Hepatocyte (in vitro differentiated cells): ENCODE measurements around the gene F2R.

ENCODE experiments used
- CTCF ChIP-seq: fragments of 200-600 bp; sonication (generic); IDR thresholded peaks from 2 replicates; pipeline ENCODE4 v1.5.1; 2016; ENCODE audit warnings: antibody characterized with exemption, mild to moderate bottlenecking; ENCODE audit not compliant: poor library complexity
- EZH2 ChIP-seq: fragments of 200-600 bp; sonication (generic); IDR thresholded peaks from 2 replicates; pipeline ENCODE4 v1.6.1; 2016; ENCODE audit warnings: antibody characterized with exemption, mild to moderate bottlenecking, borderline replicate concordance
- EZH2phosphoT487 ChIP-seq: fragments of 200-600 bp; sonication (generic); IDR thresholded peaks from one replicate; pipeline ENCODE4 v1.6.1; 2018; ENCODE audit warnings: antibody characterized with exemption, mild to moderate bottlenecking, low read depth, moderate library complexity; ENCODE audit not compliant: unreplicated experiment, severe bottlenecking

GRCh38 chr5:76746677-76747076, 30.8 kb downstream of the F2R start:
- TF ChIP-seq CTCF (no peak), EZH2 (no peak), EZH2phosphoT487 (no peak)
